HUES48 (cell line): ENCODE data around the gene EGLN2.
A peak's percentile ranks its signal among the peaks of the same experiment; 100 is the strongest.

Source experiments
- H3K27ac ChIP-seq: one replicate; pipeline ENCODE4 v1.7.0; 2013; ENCODE audit warnings: low read depth, low read length, inconsistent platforms
- H3K27me3 ChIP-seq: 2 replicates; pipeline ENCODE4 v1.6.1; 2013; ENCODE audit warnings: mild to moderate bottlenecking, low read length; ENCODE audit not compliant: control insufficient read depth, insufficient read depth
- H3K36me3 ChIP-seq: 2 replicates; pipeline ENCODE4 v1.6.1; 2013; ENCODE audit warnings: low read length; ENCODE audit not compliant: control insufficient read depth, insufficient read depth
- H3K4me1 ChIP-seq: 2 replicates; pipeline ENCODE4 v1.6.1; 2013; ENCODE audit warnings: mild to moderate bottlenecking, low read length; ENCODE audit not compliant: control insufficient read depth, insufficient read depth
- H3K4me3 ChIP-seq: 2 replicates; pipeline ENCODE4 v1.5.1; 2013; ENCODE audit warnings: mild to moderate bottlenecking, low read depth, low read length
- H3K9ac ChIP-seq: 2 replicates; pipeline ENCODE4 v1.6.1; 2013; ENCODE audit warnings: mild to moderate bottlenecking, low read depth, low read length, moderate library complexity
- H3K9me3 ChIP-seq: 2 replicates; pipeline ENCODE4 v1.6.1; 2013; ENCODE audit warnings: low read length; ENCODE audit not compliant: control insufficient read depth, insufficient read depth

The EGLN2 gene

DNA sequence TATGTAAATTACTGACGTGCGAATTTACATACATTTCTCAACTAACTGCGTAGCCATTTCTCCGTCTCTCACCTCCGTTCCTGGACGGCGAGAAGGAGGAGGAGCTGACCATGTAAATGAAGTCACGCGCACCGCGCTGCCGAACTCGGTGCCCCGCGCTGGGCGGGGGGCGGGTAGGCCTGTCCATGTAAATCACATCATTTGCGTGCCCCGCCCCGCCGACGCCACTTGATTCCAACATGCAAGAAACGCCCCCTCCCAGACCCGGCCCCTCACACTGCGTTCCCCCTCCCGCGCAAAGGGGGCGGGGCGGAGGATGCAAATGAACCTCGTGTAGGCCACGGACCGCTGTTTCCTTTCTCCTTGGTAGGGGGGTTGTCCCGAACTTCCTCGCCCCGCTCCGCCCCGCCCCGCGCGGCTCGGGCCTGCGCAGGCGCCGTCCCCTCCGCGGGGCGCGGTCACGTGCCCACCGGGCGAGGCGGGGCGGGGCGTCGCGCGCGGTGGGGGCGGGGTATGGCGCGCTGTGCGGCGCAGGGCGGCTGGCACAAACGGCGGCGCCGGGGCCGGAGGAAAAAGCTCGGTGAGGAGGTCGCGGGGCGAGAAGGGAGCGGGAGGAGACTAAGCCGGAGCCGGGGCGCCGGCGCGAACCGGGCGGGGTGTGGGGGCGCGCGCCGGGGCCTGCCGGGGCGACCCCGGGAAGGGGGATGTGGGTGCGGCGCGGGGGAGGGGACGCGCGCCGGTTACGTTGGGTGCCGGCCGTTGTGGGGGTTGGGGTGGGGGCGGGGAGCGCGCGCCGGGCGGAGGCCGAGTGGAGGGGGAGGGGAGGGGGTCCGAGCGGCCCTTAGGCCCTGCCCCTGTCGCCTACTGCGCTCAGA lies at the start of gene EGLN2:
Gene EGLN2 (plus strand): TSS at position 509 of the 875 bp plus-strand sequence. CDS start 1,382 bp downstream, outside the sequence.
- peak within 1 kb of the TSS; percentile 94 for H3K27ac ChIP-seq
- peaks cover 36% of the 10 kb centered on the region for H3K36me3 ChIP-seq
- peak within 1 kb of the TSS; percentile 97 for H3K4me3 ChIP-seq
- H3K9ac ChIP-seq = peak within 1 kb of the TSS; percentile 92
- H3K4me1 ChIP-seq = peaks cover 24% of the 10 kb centered on the region
- no peaks in the 10 kb centered on the region for H3K9me3 ChIP-seq
- H3K27me3 ChIP-seq = no peaks in the 10 kb centered on the region

DNA sequence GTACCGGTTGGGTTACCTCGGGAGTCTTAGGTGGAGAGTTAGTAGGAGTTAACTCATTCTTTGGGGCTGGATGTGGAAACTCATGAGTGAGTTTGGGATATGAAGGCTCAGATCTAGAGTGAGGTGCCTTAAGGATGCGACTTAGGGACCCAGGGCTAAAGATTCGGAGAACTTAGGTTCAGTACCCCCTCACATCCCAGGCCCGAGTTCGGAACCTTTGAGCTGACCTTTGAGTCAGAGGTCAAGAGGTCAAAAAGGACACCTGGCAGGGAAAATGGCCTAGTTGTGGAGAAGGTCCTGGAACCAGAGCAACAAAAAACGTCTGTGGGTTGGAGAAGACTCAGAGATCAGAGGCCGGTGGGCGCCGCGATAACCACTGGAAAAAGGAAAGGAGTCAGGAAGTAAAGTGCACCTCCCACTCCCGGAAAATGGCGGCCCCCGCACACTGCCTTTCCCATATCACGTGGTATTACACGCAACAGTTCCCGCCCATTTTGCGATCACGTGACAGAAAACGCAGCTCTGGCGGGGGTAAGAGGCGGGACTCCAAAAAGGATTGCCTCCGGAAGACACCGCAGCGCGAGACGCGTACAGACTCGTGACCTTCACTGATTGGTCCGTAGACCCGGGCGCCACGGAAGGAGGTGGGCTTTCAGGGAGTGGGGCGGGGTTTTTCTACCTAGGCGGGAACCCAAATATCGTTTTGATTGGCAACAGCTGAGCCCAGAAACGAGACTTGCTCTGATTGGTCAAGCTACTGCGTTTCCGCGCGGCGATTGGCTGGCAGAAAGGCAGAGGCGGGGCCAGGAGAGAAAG lies 48.7 kb upstream of the EGLN2 start, which contains the start of gene ACTMAP:
Gene ACTMAP (minus strand): TSS at position 420 of the 816 bp plus-strand sequence. CDS start 674 bp downstream, outside the sequence.
- H3K36me3 ChIP-seq = peaks cover 22% of the 10 kb centered on the region
- peak within 1 kb of the TSS; percentile 99 for H3K4me3 ChIP-seq
- H3K27me3 ChIP-seq = no peaks in the 10 kb centered on the region
- peak within 1 kb of the TSS; percentile 98 for H3K9ac ChIP-seq
- H3K4me1 ChIP-seq = peaks cover 9% of the 10 kb centered on the region
- no peaks in the 10 kb centered on the region for H3K9me3 ChIP-seq
- peak within 1 kb of the TSS; percentile 100 for H3K27ac ChIP-seq

DNA sequence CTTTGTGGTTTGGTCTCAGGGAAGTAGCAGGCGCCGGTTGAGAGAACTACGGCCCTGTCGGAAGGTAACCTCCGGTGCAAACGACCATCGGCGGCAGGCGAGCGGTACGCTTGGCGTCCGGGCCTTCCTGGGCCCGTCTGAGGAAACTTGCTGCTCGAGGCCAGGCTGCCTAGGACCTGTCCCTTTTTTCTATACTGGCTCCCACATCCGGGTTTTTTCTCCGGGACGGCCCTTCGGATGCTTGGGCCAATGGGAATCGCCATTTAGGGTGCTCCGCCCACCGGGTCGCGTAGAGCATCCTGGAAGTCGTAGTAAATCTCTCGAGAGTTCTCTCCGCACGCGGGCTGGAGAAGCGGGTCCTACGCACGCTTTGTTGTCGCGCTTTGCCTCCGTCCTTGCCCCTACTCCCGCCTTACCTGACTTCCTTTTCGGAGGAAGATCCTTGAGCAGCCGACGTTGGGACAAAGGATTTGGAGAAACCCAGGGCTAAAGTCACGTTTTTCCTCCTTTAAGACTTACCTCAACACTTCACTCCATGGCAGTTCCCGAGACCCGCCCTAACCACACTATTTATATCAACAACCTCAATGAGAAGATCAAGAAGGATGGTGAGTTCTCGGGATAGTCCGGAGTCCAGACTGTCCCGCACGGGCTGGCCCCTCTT lies 48.0 kb upstream of the EGLN2 start, which contains the start of gene SNRPA:
Gene SNRPA (plus strand): TSS at position 330 of the 664 bp plus-strand sequence. CDS start 206 bp downstream, at position 536.
- H3K4me3 ChIP-seq = peak within 1 kb of the TSS; percentile 99
- H3K4me1 ChIP-seq = peaks cover 9% of the 10 kb centered on the region
- no peaks in the 10 kb centered on the region for H3K9me3 ChIP-seq
- no peaks in the 10 kb centered on the region for H3K27me3 ChIP-seq
- peak within 1 kb of the TSS; percentile 98 for H3K9ac ChIP-seq
- H3K36me3 ChIP-seq = peaks cover 29% of the 10 kb centered on the region
- peak within 1 kb of the TSS; percentile 100 for H3K27ac ChIP-seq

DNA sequence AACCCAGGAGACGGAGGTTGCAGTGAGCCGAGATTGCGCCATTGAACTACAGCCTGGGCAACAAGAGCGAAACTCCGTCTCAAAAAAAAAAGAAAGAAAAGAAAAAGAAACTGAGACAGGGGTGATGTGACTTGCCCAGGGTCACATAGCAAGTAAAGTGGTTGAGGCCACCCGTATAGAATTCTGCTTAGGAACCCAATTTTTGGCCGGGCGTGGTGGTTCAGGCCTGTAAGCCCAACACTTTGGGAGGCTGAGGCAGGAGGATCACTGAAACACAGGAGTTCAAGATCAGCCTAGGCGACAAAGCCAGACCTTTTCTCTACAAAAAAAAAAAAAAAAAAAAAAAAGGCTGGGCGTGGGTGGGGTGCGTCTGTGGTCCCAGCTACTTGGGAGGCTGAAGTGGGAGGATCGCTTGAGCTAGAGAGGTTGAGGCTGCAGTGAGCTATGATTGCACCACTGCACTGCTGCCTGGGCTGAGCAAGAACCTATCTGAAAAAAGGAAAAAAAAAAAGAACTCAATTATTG lies 46.7 kb upstream of the EGLN2 start:
- H3K27me3 ChIP-seq = no peaks in the 10 kb centered on the region
- H3K27ac ChIP-seq = no peak overlapping the region
- peak overlapping the region; percentile 99 for H3K4me3 ChIP-seq
- H3K4me1 ChIP-seq = peaks cover 9% of the 10 kb centered on the region
- H3K9me3 ChIP-seq = no peaks in the 10 kb centered on the region
- H3K9ac ChIP-seq = peak overlapping the region; percentile 98
- H3K36me3 ChIP-seq = peaks cover 43% of the 10 kb centered on the region

DNA sequence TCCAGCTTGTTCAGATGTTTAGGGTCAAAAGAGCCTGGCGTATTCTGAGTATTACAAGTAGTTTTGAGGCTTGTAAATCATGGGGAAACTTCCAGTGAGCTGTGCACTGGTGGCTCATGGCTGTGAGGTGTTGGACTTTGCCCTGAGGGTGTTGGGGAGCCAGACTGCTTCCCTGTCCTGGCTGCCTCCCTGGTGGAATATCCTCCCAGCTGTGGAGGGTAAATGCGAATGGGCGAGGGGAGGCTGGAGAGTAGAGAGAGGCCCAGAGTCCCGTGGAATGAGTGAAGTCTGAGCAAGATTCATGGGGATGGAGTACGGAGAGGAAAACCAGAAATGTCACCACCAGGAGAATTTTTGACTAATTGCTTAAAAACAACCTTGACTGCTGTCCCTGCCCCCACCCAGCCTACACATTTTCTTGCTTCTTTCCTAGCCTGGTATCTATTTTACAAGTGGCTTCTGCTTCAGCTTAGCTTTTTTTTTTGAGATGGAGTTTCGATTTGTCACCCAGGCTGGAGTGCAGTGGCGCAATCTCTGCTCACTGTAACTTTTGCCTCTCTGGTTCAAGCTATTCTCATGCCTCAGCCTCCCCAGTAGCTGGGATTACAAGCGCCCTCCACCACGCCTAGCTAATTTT lies 44.3 kb upstream of the EGLN2 start:
- peak overlapping the region; percentile 23 for H3K4me3 ChIP-seq
- H3K4me1 ChIP-seq = peaks cover 7% of the 10 kb centered on the region
- H3K9ac ChIP-seq = no peak overlapping the region
- peaks cover 63% of the 10 kb centered on the region for H3K36me3 ChIP-seq
- no peaks in the 10 kb centered on the region for H3K9me3 ChIP-seq
- no peak overlapping the region for H3K27ac ChIP-seq
- no peaks in the 10 kb centered on the region for H3K27me3 ChIP-seq

DNA sequence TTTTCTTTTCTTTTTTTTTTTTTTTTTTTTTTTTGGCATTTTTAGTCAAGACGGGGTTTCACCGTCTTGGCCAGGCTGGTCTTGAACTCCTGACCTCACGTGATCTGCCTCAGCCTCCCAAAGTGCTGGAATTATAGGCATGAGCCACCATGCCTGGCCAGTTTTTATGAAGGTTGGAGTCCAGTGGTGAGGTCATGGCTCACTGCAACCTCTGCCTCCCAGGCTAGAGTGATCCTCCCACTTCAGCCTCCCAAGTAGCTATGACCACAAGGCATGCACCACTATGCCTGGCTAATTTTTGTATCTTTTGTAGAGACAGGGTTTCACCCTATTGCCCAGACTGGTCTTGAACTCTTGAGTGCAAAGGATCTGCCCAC lies 43.8 kb upstream of the EGLN2 start:
- no peak overlapping the region for H3K4me3 ChIP-seq
- peaks cover 68% of the 10 kb centered on the region for H3K36me3 ChIP-seq
- H3K9ac ChIP-seq = no peak overlapping the region
- no peak overlapping the region for H3K27ac ChIP-seq
- no peaks in the 10 kb centered on the region for H3K27me3 ChIP-seq
- no peaks in the 10 kb centered on the region for H3K9me3 ChIP-seq
- H3K4me1 ChIP-seq = peaks cover 4% of the 10 kb centered on the region; the same call in 1 of the 2 replicates

DNA sequence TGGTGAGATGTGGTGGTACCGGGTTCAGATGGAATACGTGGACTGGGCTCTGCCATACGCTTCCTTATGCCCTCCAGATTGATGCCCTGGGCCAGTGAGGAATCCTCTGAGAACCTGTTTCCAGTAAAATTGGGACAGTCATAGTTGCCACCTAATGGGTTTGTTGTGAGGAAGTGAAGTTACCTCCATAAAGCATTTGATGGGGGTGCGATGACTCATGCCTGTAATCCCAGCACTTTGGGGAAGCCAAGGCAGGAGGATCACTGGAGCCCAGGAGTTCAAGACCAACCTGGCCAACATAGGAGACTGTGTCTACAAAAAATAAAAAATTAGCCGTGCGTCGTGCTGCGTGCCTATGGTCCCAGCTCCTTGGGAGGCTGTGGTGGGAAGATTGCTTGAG lies 43.2 kb upstream of the EGLN2 start:
- no peak overlapping the region for H3K27ac ChIP-seq
- H3K9me3 ChIP-seq = no peaks in the 10 kb centered on the region
- H3K4me1 ChIP-seq = peaks cover 4% of the 10 kb centered on the region; the same call in 1 of the 2 replicates
- no peaks in the 10 kb centered on the region for H3K27me3 ChIP-seq
- peaks cover 74% of the 10 kb centered on the region for H3K36me3 ChIP-seq
- H3K4me3 ChIP-seq = no peak overlapping the region
- H3K9ac ChIP-seq = no peak overlapping the region

DNA sequence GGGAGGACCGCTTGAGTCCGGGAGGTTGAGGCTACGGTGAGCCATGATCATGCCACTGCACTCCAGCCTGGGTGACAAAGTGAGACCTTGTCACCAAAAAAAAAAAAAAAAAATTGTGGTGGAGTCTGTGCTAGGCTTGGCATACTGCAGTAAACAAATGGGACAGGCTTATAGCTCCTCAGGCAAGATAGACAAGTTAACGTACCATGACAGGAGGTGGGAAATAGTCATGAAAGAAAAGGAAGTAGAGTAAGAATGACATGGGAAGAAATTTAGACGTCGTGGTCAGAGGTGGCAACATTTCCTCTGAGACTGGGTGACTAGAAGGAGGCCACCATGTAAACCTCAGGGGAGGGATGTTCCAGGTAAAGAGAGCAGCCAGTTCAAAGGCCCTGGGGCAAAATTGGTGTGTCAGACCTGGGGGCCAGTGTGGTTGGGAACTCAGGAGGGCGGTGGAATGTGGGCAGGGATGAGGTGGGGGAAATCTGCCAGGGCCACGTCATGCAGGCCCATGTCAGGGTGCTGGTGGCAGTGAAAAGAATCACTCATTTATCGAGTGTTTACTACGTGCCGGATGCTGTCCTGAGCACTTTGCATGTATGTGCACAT lies 42.4 kb upstream of the EGLN2 start:
- Histone ChIP-seq H3K4me3 (no peak overlapping the region), H3K27ac (no peak overlapping the region), H3K9me3 (no peaks in the 10 kb centered on the region), H3K27me3 (no peaks in the 10 kb centered on the region), H3K36me3 (peaks cover 82% of the 10 kb centered on the region), H3K9ac (no peak overlapping the region), H3K4me1 (peaks cover 4% of the 10 kb centered on the region; the same call in 1 of the 2 replicates)

DNA sequence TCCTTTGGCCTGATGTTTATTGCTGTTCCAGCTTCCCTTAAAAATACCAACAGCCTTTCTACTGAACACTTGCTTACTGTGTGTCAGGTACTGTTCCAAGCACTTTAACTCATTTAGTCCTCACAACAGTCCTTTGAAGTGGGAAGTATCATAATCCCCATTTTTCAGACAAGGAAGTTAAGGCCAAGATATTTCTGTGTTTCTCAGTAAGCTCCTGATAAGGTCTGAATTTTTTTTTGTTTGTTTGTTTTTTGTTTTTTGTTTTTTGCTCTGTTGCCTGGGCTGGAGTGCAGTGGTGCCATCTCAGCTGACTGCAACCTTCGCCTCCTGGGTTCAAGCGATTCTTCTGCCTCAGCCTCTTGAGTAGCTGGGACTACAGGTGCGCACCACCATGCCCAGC lies 40.5 kb upstream of the EGLN2 start:
- H3K9me3 ChIP-seq = no peaks in the 10 kb centered on the region
- H3K36me3 ChIP-seq = peaks cover 91% of the 10 kb centered on the region

More for the DNA sequence above, 40.5 kb upstream of the EGLN2 start:
- H3K4me3 ChIP-seq = no peak overlapping the region
- no peak overlapping the region for H3K9ac ChIP-seq
- peaks cover 4% of the 10 kb centered on the region; the same call in 1 of the 2 replicates for H3K4me1 ChIP-seq
- no peaks in the 10 kb centered on the region for H3K27me3 ChIP-seq
- H3K27ac ChIP-seq = no peak overlapping the region
